ENCODE measurements around the gene SLC25A29.
"Not testable (repeated sequence)": the region's sequence is repeated elsewhere in the genome, so short reads cannot be mapped to it uniquely, and the experiment has no call there.

The SLC25A29 gene, protein sequence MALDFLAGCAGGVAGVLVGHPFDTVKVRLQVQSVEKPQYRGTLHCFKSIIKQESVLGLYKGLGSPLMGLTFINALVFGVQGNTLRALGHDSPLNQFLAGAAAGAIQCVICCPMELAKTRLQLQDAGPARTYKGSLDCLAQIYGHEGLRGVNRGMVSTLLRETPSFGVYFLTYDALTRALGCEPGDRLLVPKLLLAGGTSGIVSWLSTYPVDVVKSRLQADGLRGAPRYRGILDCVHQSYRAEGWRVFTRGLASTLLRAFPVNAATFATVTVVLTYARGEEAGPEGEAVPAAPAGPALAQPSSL
- 6.0 to 36.2 (median 12.5) reads per million in 9 experiments for total RNA-seq

DNA sequence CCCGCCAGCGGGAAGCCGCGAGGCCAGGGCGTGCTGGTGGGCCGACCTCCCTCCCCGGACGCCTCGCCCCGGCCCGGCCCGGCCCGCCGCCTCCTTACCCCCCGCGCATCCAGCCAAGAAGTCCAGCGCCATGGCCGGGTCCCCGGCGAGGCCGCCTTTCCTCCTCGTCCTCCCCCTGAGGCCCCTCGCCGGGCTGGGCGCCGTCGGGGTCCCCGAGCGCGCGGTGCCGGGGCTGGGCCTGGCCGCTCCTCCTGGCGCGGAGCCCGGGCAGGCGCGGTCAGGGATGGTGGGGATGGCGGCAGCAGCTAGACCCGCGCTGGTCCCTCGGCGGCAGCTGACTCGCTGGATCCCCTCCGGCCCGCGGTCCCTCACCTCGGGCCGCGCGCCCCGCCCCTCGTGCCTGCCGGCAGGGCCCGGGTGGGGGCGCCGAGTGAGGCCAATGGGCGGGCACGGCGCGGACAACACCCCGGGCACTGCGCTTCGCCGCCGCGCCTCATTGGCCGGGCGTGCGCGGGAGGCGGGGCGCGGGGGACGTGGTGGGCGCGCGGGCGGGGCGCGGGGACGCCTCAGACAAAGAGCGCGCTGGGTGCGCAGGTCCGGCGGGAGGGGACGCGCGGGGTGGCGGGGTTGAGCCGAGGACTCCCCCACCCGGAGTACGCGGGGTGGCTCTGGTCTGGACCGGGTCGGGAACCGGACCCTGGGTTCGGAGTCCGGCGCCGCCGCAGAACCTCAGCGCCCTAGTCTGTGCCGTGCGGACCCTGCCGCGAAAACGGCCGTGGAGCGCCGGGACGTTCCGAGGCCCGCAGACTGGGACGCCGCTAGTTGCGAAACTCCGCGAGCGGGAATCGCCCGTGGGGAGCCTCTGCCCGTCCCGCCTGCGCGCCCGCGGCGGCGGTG is at the start of gene SLC25A29:
Gene SLC25A29 (minus strand): TSS at position 344 of the 897 bp plus-strand sequence. CDS start 212 bp downstream, at position 132.
- H3K9me3 Mint-ChIP-seq = no peaks in the 10 kb centered on the region
- H3K27me3 Mint-ChIP-seq = no peaks in the 10 kb centered on the region
- H3K4me3 Mint-ChIP-seq = peak within 1 kb of the TSS; percentile 82 to 92
- H3K4me1 Mint-ChIP-seq (ENCODE audit: low read depth in 2 of 2) = peaks cover 19 to 44% of the 10 kb centered on the region in 2 donors
- DNase-seq (peak; percentile 54 to 77 (median 70)), ATAC-seq (replicated peaks) (peak; percentile 83)
- peak within 1 kb of the TSS in 1 of 2 donors; percentile 88 for H3K27ac Mint-ChIP-seq
- peaks cover 17% of the 10 kb centered on the region for H3K36me3 Mint-ChIP-seq (ENCODE audit: insufficient read depth)

DNA sequence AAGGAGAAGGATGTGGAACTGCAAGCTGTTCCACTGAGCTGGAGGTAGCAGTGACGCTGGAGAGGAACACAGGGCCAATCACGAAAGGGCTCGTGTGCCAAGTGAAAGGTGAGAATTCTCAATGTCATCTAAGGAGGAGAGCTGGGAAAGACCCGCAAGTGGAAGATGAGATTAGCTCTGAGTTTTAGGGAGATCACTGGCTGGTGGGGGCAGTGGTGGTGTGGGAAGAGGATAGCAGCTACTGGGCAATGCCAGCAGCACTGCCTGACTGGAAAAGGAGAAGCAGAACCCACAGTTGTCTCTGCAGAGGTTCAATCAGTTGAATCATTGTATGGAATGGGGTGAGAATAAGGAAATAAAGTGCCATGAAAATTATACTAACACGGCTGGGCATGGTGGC is 44.7 kb upstream of the SLC25A29 start:
- peaks cover 0 to 2% of the 10 kb centered on the region in 2 donors for H3K4me1 Mint-ChIP-seq (ENCODE audit: low read depth in 2 of 2)

DNA sequence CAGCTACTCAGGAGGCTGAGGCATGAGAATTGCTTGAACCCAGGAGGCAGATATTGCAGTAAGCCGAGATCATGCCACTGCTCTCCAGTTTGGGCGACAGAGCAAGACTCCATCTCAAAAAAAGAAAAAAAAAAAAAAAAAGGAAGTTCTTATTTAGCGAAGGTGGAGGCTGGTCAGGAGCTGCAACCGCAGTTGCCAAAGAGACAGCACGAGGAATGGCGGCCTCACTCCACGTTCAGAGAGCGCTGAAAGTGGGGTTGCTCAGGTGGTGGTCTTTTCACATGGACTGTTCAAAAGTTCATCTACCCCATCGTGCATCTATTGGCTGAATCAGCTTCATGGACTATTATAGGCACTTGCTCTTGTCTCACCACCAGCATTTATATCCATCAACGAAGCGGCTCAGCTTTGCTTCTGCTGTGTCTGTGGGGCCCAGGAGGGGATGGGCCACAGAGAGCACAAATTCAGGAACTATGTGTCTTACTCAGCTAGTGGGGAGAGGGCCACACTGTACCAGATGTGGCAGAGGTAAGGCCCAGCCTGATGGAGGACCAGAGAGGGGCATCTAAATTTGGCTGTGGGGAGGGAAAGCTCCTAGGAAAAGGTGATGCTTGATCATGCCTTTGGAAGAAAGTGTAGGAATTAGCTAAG is 44.2 kb upstream of the SLC25A29 start:
- Mint-ChIP-seq H3K27ac (no peak overlapping the region), H3K4me3 (no peak overlapping the region)
- ATAC-seq (replicated peaks) = no peak

More for the DNA sequence above, 44.7 kb upstream of the SLC25A29 start:
- no peaks in the 10 kb centered on the region for H3K27me3 Mint-ChIP-seq
- H3K4me3 Mint-ChIP-seq = no peak overlapping the region
- H3K9me3 Mint-ChIP-seq = no peaks in the 10 kb centered on the region
- H3K27ac Mint-ChIP-seq = no peak overlapping the region
- DNase-seq (no peak), ATAC-seq (replicated peaks) (no peak)
- peaks cover 39% of the 10 kb centered on the region for H3K36me3 Mint-ChIP-seq (ENCODE audit: insufficient read depth)

DNA sequence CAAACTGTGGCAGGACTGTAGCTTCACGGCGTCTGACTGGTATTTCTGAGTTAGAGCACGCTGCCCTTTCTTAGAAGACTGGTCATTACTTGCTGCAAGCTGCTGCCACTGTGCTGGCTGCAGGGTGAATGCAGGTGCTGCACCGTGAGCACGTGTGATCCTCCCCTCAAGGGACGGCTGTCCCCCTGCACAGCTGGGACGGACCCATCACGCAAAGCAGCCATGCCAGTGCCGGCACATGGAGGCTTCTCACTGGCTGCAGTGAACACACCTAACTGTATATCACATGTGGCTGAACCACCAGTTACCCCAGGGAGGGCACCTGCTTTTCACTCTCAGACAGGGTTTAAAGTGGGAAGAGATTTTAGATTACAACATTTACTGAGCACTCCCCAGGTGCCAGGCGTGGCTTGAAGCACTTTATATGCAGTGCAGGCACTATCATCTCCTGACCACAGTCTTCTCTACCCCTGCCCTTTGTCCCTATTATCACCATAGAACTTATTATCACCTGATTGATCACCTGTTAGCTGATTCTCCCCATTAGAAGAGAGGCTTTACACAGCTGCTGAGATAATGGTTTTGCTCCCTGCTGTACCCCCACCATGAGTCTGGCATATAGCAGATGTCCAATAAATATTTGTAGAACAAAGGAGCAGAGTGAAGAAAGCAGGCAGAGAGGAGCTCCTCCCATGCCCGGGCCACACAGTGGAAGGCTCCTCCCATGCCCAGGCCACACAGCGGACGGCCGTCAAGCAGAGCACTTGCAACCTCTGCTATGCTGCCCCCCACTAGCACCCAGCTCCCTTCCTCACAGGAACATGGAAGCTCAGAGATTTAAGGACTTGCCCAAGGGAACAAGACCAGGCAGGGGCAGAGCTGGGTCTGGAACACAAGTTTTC is 42.8 kb upstream of the SLC25A29 start:
- ATAC-seq (replicated peaks) (no peak), DNase-seq (no peak)
- Mint-ChIP-seq H3K4me1 (ENCODE audit: low read depth in 2 of 2) (peaks cover 0 to 2% of the 10 kb centered on the region in 2 donors), H3K27me3 (no peaks in the 10 kb centered on the region), H3K27ac (no peak overlapping the region), H3K36me3 (ENCODE audit: insufficient read depth) (peaks cover 34% of the 10 kb centered on the region), H3K4me3 (no peak overlapping the region), H3K9me3 (no peaks in the 10 kb centered on the region)

More for the DNA sequence above, 44.2 kb upstream of the SLC25A29 start:
- no peaks in the 10 kb centered on the region for H3K9me3 Mint-ChIP-seq
- no peaks in the 10 kb centered on the region for H3K27me3 Mint-ChIP-seq
- peaks cover 0 to 2% of the 10 kb centered on the region in 2 donors for H3K4me1 Mint-ChIP-seq (ENCODE audit: low read depth in 2 of 2)
- no peak for DNase-seq
- peaks cover 39% of the 10 kb centered on the region for H3K36me3 Mint-ChIP-seq (ENCODE audit: insufficient read depth)

DNA sequence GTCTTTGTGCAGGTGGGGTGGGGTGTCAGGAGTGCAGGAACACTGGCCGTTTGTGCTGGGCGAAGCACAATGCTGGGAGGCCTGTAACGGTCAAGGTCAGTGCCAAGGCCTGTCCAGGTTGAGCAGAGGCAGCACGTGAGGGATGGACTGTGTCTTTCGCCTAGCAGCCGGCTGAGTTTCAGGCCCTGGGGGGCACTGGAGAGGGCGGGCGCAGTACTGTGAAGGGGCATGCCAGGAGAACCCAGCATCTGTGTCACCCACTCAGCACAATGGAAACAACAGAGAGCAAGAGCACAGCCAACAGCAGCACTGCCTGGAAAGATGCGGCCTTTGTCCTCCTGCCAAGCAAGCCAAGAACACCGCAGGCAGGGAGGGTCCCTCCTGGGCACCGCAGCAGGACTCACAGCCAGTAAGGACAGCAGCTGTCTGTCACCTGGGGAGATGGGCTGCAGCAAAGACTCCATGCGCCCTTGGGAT is 42.0 kb upstream of the SLC25A29 start:
- Mint-ChIP-seq H3K27me3 (no peaks in the 10 kb centered on the region), H3K36me3 (ENCODE audit: insufficient read depth) (peaks cover 33% of the 10 kb centered on the region), H3K27ac (no peak overlapping the region), H3K4me3 (no peak overlapping the region), H3K4me1 (ENCODE audit: low read depth in 2 of 2) (peaks cover 0 to 2% of the 10 kb centered on the region in 2 donors), H3K9me3 (no peaks in the 10 kb centered on the region)
- ATAC-seq (replicated peaks) = no peak
- DNase-seq = no peak

DNA sequence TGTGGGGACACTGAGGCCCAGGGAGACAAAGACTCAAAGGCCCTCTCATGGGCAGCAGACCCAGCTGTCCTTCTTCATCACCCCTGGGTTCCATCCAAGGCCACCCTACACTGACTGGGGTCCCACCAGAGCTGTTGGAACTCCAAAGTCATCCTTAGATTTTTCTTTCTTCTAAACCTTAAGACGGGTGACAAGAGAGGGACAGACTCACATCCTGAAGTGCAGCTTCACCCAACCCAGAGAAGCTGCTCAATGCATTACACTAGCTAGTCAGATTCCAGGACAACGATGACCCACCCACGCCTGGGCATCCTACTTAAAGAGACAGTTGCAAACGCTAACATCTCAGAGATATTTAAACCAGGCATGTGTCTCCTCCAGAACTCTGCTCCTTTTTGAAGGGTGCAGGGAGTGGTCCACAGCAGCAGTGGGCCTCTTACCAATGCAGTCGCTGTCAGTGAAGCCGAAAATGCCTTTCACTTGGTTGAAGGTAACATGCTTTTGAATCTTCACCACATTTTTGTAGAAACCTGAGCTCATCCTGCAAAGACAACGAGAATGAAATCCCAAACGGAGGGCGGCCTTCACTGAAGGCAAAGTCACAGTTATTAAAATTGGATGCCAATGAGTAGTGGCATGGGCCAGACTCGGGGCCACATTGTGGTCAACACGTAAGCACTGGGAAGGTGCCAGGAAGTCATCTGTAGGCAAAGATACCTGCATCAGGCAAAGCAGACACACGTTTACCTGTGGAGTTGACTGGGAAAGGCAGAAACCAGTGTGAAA is 40.3 kb upstream of the SLC25A29 start:
- ATAC-seq (replicated peaks) = no peak
- peaks cover 36% of the 10 kb centered on the region for H3K36me3 Mint-ChIP-seq (ENCODE audit: insufficient read depth)
- H3K27ac Mint-ChIP-seq = peak overlapping the region in 1 of 2 donors; percentile 51
- no peaks in the 10 kb centered on the region for H3K27me3 Mint-ChIP-seq
- no peak overlapping the region for H3K4me3 Mint-ChIP-seq
- H3K9me3 Mint-ChIP-seq = no peaks in the 10 kb centered on the region
- peaks cover 0 to 2% of the 10 kb centered on the region in 2 donors for H3K4me1 Mint-ChIP-seq (ENCODE audit: low read depth in 2 of 2)
- DNase-seq = no peak

DNA sequence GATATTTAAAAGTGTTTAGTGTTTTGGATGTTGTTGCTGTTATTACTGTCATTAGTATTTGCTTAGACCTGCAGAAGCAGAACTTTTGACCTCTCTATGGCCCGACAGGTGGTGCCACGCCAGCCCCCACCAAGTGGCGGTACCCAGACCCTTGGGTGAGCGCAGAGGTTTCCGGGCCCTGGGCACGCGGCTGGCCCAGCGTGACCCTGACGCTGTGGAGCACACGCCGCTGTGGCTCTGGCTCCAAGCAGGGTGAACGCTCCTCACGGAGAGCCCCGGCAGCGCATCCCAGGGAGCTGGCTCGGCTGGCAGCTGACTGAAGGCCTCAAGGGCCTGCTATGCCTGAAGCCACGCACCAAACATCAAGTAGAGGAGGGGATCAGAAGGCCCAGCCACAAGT is 39.5 kb upstream of the SLC25A29 start:
- Mint-ChIP-seq H3K4me1 (ENCODE audit: low read depth in 2 of 2) (peaks cover 0 to 2% of the 10 kb centered on the region in 2 donors), H3K9me3 (no peaks in the 10 kb centered on the region), H3K27ac (no peak overlapping the region), H3K36me3 (ENCODE audit: insufficient read depth) (peaks cover 36% of the 10 kb centered on the region), H3K4me3 (no peak overlapping the region), H3K27me3 (no peaks in the 10 kb centered on the region)
- DNase-seq = no peak
- ATAC-seq (replicated peaks) = no peak

DNA sequence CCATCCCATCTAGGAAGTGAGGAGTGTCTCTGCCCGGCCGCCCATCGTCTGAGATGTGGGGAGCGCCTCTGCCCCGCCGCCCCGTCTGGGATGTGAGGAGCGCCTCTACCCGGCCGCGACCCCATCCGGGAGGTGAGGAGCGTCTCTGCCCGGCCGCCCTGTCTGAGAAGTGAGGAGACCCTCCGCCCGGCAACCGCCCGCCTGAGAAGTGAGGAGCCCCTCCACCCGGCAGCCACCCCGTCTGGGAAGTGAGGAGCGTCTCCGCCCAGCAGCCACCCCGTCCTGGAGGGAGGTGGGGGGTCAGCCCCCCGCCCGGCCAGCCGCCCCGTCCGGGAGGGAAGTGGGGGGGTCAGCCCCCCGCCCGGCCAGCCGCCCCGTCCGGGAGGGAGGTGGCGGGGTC is 38.4 kb upstream of the SLC25A29 start:
- DNase-seq; H3K9me3 Mint-ChIP-seq; H3K27ac Mint-ChIP-seq; H3K4me1 Mint-ChIP-seq (ENCODE audit: low read depth in 2 of 2); H3K27me3 Mint-ChIP-seq; H3K4me3 Mint-ChIP-seq; ATAC-seq (replicated peaks): not testable (repeated sequence)
- H3K36me3 Mint-ChIP-seq (ENCODE audit: insufficient read depth) = peaks cover 30% of the 10 kb centered on the region

DNA sequence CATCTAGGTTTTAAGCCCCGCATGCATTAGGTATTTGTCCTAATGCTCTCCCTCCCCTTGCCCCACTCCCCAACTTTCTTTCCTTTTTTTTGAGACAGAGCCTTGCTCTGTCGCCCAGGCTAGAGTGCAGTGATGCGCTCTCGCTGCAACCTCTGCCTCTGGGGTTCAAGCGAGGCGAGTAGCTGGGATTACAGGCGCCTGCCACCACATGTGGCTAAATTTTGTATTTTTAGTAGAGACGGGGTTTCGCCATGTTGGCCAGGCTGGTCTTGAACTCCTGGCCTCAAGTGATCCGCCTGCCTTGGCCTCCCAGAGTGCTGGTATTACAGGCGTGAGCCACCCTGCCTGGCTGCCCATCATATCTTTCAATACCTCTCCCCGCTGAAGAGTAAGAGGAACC is 36.6 kb upstream of the SLC25A29 start:
- not testable (repeated sequence) for H3K9me3 Mint-ChIP-seq; H3K4me1 Mint-ChIP-seq (ENCODE audit: low read depth in 2 of 2); DNase-seq; H3K27me3 Mint-ChIP-seq; H3K27ac Mint-ChIP-seq; H3K4me3 Mint-ChIP-seq; ATAC-seq (replicated peaks)
- peaks cover 26% of the 10 kb centered on the region for H3K36me3 Mint-ChIP-seq (ENCODE audit: insufficient read depth)

DNA sequence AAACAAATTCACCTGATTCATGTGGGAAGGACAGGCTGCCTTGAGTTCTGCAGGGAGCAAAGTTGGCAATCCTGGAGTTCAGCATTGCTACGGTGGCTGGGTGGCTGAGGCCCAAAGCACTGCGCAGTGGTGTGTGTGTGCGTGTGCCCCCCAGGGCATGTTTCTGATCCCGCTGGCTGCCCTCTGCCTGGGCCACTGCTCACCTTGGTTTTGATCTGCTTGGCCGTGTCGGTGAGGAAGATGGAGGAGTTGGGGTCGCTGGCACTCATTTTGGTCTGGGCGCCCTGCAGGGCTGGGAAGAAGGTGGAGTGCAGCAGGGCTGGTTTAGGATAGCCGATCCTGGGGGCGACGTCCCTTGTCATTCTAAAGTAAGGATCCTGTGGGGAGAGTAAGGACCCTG is 36.0 kb upstream of the SLC25A29 start:
- H3K27ac Mint-ChIP-seq = no peak overlapping the region
- DNase-seq = no peak
- no peaks in the 10 kb centered on the region for H3K9me3 Mint-ChIP-seq
- H3K27me3 Mint-ChIP-seq = no peaks in the 10 kb centered on the region
- no peak for ATAC-seq (replicated peaks)
- H3K4me1 Mint-ChIP-seq (ENCODE audit: low read depth in 2 of 2) = no peaks in the 10 kb centered on the region
- peaks cover 25% of the 10 kb centered on the region for H3K36me3 Mint-ChIP-seq (ENCODE audit: insufficient read depth)
- H3K4me3 Mint-ChIP-seq = no peak overlapping the region

DNA sequence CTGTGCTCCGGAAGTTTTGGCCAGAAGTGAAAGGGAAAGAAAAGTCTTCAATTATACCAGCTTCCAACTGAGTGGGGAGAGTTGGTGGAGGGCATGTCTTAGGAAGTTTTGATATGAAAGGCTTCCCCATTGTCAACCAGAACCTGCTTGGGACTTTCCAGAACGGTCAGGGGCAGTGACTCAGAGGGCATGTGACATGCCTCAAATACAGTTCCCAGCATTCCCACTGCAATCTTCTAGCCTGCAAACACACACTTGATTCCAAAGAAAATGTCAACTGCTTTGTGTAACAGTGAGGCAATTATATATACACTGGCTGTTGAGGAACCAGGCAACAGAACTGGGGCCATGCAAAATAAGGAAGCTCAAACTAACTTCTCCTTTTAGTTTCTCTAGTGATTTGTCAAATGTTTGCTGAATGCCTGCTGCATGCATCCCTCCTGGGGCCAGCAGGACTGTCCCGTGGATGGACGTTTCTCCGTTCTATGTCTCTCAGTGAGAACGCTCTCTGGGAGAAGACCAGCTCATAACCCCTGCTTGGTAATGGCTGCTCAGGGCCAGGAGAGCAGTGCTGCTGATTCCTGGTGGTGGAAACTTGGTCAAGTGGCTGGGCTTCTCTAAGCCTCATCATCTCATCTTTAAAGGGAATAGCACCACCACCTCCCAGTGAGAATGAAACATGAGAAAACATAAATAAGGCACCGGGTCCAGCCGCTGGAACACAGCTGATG is 35.2 kb upstream of the SLC25A29 start:
- Mint-ChIP-seq H3K9me3 (no peaks in the 10 kb centered on the region), H3K4me3 (no peak overlapping the region), H3K27me3 (no peaks in the 10 kb centered on the region), H3K36me3 (ENCODE audit: insufficient read depth) (peaks cover 22% of the 10 kb centered on the region), H3K4me1 (ENCODE audit: low read depth in 2 of 2) (no peaks in the 10 kb centered on the region), H3K27ac (no peak overlapping the region)
- DNase-seq = no peak
- peak; percentile 33 for ATAC-seq (replicated peaks)

Data from effector memory CD8-positive, alpha-beta T cell (primary cell).